BJ (cell line): ENCODE data around the gene CORO2B. TPM values are rescaled to one million over a fixed set of nuclear protein-coding genes. Genes with fewer than 3 reads are reported as not detected.

Experiments
- CTCF ChIA-PET: fragments of 350-600 bp; formaldehyde crosslinking; extraction: SDS; loops from one replicate; lab custom pipeline; 2021; ENCODE audit warnings: antibody characterized with exemption, inconsistent platforms; lab: Yijun Ruan, JAX
- POLR2A ChIA-PET: fragments of 300-600 bp; sonication (Branson Sonifier 250); formaldehyde crosslinking; extraction: SDS; loops from one replicate; lab custom pipeline; 2021; ENCODE audit warnings: antibody characterized with exemption; lab: Charles Lee
- DNase-seq: peaks from one replicate; pipeline ENCODE4 v3.0.0-alpha.2; 2011; ENCODE audit warnings: low read depth
- H3K27me3 ChIP-seq: 2 replicates; pipeline ENCODE4 v1.6.0; 2011; ENCODE audit warnings: low read length; ENCODE audit not compliant: control insufficient read depth, insufficient read depth
- H3K36me3 ChIP-seq: 2 replicates; pipeline ENCODE4 v1.5.1; 2011; ENCODE audit warnings: low read length; ENCODE audit not compliant: control insufficient read depth, insufficient read depth
- H3K4me3 ChIP-seq: 2 replicates; pipeline ENCODE4 v1.5.1; 2011; ENCODE audit warnings: low read depth, mild to moderate bottlenecking, control low read depth, low read length
- CTCF ChIP-seq: IDR thresholded peaks from 2 replicates; pipeline ENCODE4 v1.5.1; 2011; ENCODE audit warnings: low read depth, mild to moderate bottlenecking, control low read depth, inconsistent platforms, low read length, moderate library complexity; ENCODE audit not compliant: insufficient read depth
- polyA plus RNA-seq: library from polyadenylated mRNA; depleted of rRNA; stranded (reverse); fragments of >200 nt; gene quantifications from 2 replicates; pipeline ENCODE4 v1.2.3, GENCODE V29; 2011; rRNA removed

Gene CORO2B
- polyA plus RNA-seq, 1 experiment = 7.7 TPM

GRCh38 chr15:68776477-68777270 lies 197.9 kb downstream of the CORO2B start:
- peaks cover 13% of the 10 kb centered on the region for H3K36me3 ChIP-seq
- TF ChIP-seq CTCF = no peak
- no peak for DNase-seq
- no peaks in the 10 kb centered on the region for H3K27me3 ChIP-seq
- POLR2A ChIA-PET = no interaction called here
- H3K4me3 ChIP-seq = no peak overlapping the region
- CTCF ChIA-PET = no interaction called here

Other genes starting within 250 kb of the CORO2B start
- 47.2 and 72.7 TPM in 2 replicates for gene ITGA11, start 146.8 kb upstream of the CORO2B start, polyA plus RNA-seq
- 36.2 and 60.3 TPM in 2 replicates for gene ANP32A, start 241.9 kb downstream of the CORO2B start, polyA plus RNA-seq